ENCODE measurements around the gene C16orf95.

GRCh38 chr16:87344165-87344930 is 27.2 kb upstream of the C16orf95 start:
- TF ChIP-seq CTCF (IDR thresholded peaks at IDR 0.05; ENCODE audit: poor library complexity, severe bottlenecking) (no peak), TAF1 (IDR thresholded peaks at IDR 0.05; ENCODE audit: low read depth) (no peak), POLR2AphosphoS5 (IDR thresholded peaks at IDR 0.05) (no peak), EZH2 (IDR thresholded peaks at IDR 0.05; ENCODE audit: borderline replicate concordance, insufficient read depth, low read length, poor library complexity, severe bottlenecking) (no peak), EP300 (conservative IDR thresholded peaks at IDR 0.05; ENCODE audit: poor library complexity, severe bottlenecking) (no peak), REST (IDR thresholded peaks at IDR 0.05; ENCODE audit: borderline replicate concordance) (no peak), RAD21 (conservative IDR thresholded peaks at IDR 0.05) (no peak), SMC3 (conservative IDR thresholded peaks at IDR 0.05; ENCODE audit: poor library complexity) (no peak), MXI1 (conservative IDR thresholded peaks at IDR 0.05; ENCODE audit: poor library complexity, severe bottlenecking) (no peak)

Measured in neural cell (in vitro differentiated cells).